GM12801 (cell line): Measurements from ENCODE around the gene MAP2K2.

Experiments used
- TF ChIP-seq, protein P1 (sequence below): IDR thresholded peaks from one replicate; pipeline ENCODE4 v1.5.1; 2011; ENCODE audit warnings: control low read depth; ENCODE audit not compliant: insufficient read length; ENCODE audit errors: extremely low read depth

Gene MAP2K2

DNA sequence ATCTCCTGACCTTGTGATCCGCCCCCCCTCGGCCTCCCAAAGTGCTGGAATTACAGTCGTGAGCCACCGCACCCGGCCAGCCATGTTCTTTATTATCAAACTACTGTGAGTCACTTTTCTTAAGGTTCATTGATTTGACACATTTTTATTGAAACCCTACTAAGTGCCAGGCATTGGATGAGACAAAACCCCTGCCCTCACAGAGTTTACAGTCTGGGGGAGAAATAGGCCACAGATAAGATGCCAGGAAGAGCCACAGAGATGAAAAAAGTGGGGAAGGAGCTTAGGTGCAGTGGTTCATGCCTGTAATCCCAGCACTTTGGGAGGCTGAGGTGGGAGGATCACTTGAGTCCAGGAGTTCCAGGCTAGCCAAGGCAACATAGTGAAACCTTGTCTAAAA lies 14.5 kb upstream of the MAP2K2 start:
- TF ChIP-seq, protein P1, sequence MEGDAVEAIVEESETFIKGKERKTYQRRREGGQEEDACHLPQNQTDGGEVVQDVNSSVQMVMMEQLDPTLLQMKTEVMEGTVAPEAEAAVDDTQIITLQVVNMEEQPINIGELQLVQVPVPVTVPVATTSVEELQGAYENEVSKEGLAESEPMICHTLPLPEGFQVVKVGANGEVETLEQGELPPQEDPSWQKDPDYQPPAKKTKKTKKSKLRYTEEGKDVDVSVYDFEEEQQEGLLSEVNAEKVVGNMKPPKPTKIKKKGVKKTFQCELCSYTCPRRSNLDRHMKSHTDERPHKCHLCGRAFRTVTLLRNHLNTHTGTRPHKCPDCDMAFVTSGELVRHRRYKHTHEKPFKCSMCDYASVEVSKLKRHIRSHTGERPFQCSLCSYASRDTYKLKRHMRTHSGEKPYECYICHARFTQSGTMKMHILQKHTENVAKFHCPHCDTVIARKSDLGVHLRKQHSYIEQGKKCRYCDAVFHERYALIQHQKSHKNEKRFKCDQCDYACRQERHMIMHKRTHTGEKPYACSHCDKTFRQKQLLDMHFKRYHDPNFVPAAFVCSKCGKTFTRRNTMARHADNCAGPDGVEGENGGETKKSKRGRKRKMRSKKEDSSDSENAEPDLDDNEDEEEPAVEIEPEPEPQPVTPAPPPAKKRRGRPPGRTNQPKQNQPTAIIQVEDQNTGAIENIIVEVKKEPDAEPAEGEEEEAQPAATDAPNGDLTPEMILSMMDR: no peak

DNA sequence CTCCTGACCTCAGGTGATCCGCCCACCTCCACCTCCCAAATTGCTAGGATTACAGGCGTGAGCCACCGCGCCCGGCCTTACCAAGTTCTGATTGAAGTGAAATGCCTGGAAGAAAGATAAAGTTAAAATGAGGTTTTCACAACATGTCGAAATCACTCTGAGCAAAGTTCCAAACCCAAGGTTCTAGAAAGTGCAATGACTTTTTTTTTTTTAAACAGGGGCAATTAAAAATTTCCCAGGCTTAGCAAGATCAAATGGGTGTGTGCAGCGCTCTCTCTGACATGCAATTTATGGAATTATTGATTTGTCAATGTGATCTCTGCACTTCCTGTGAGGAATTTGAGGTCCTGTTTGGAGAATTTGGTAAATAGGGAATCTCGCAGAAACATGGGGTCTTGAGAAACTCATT lies 12.8 kb upstream of the MAP2K2 start:
- TF ChIP-seq, protein P1: no peak

DNA sequence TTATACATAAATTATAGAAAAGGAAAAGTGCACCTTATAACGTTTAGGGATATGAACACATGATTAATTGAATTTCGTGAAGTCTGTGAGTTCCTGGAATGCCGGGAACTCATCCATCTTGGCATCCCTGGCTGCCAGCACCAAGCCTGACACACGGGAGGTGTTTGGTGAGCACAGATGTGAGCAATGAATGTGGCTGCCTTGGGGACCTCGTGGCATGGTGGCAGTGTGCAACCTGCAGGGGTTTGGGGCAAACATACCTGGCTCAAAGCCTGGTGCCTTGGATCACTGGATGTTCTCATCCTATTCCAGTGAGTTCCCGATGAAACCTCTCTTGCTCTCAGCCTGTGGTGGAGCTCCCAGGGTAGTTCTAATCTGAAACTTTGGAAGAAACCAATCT lies 10.4 kb upstream of the MAP2K2 start:
- TF ChIP-seq, protein P1: no peak

- TF ChIP-seq, protein P1: no peak
Measured at GRCh38 chr19:4130744-4131438, 7.0 kb upstream of the MAP2K2 start.

DNA sequence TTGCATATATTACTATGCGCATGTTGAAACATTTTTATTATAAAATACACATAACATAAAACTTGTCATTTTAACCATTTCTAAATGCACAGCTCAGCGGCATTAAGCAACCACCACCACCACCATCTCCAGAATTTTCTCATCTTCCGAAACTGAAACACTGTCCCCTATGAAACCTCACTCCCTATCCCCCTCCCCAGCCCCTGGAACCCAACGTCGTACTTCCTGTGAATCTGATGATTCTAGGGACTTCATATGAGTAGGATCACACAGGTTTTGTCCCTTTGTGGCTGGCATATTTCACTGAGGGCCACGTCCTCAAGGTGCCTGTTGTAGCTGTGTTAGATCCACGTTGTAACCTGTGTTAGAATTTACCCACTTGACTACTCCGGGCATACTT lies 716 bp upstream of the MAP2K2 start:
- TF ChIP-seq, protein P1: no peak

- TF ChIP-seq, protein P1: no peak
Measured at GRCh38 chr19:4122480-4122879, 1.4 kb downstream of the MAP2K2 start.

- TF ChIP-seq, protein P1: no peak
Measured at GRCh38 chr19:4121815-4122214, 2.1 kb downstream of the MAP2K2 start.
